WTC11 (cell line): ENCODE data around the gene UBTD1.

ENCODE experiments used
- ATF1 ChIP-seq: sonication (generic); formaldehyde crosslinking; IDR thresholded peaks from 2 replicates; pipeline ENCODE4 v1.8.1; 2023; ENCODE audit warnings: mild to moderate bottlenecking, moderate library complexity, missing genetic modification reagents
- ATF2 ChIP-seq: sonication (generic); formaldehyde crosslinking; IDR thresholded peaks from 2 replicates; pipeline ENCODE4 v1.8.1; 2022; ENCODE audit warnings: low read depth, missing genetic modification reagents, borderline replicate concordance
- CTCF ChIP-seq: fragments of 200-600 bp; IDR thresholded peaks from 2 replicates; pipeline ENCODE4 v1.8.0; 2022; ENCODE audit warnings: antibody characterized with exemption
- ESRRA ChIP-seq: sonication (generic); formaldehyde crosslinking; IDR thresholded peaks from 2 replicates; pipeline ENCODE4 v1.8.1; 2022; ENCODE audit warnings: mild to moderate bottlenecking, missing genetic modification reagents, borderline replicate concordance
- FOXP1 ChIP-seq: sonication (generic); formaldehyde crosslinking; IDR thresholded peaks from 2 replicates; pipeline ENCODE4 v1.8.0; 2022; ENCODE audit warnings: missing genetic modification reagents, mild to moderate bottlenecking, moderate library complexity, borderline replicate concordance
- FOXP4 ChIP-seq: sonication (generic); formaldehyde crosslinking; IDR thresholded peaks from 2 replicates; pipeline ENCODE4 v1.8.0; 2022; ENCODE audit warnings: mild to moderate bottlenecking, missing genetic modification reagents
- HMGXB4 ChIP-seq: sonication (generic); formaldehyde crosslinking; IDR thresholded peaks from 2 replicates; pipeline ENCODE4 v1.8.1; 2023; ENCODE audit warnings: mild to moderate bottlenecking, moderate library complexity, missing genetic modification reagents
- JAZF1 ChIP-seq: fragments of 250-450 bp; sonication (Bioruptor Pico); IDR thresholded peaks from 2 replicates; pipeline ENCODE4 v1.9.0; 2021; ENCODE audit warnings: moderate library complexity, mild to moderate bottlenecking, inconsistent platforms
- JUN ChIP-seq: sonication (generic); formaldehyde crosslinking; IDR thresholded peaks from 2 replicates; pipeline ENCODE4 v1.8.0; 2023; ENCODE audit warnings: mild to moderate bottlenecking, missing genetic modification reagents
- MAX ChIP-seq: sonication (generic); formaldehyde crosslinking; IDR thresholded peaks from 2 replicates; pipeline ENCODE4 v1.8.0; 2022; ENCODE audit warnings: mild to moderate bottlenecking, missing genetic modification reagents
- NR1H2 ChIP-seq: sonication (generic); formaldehyde crosslinking; IDR thresholded peaks from 2 replicates; pipeline ENCODE4 v1.9.0; 2021; ENCODE audit warnings: mild to moderate bottlenecking, moderate library complexity, missing genetic modification reagents
- USF2 ChIP-seq: sonication (generic); formaldehyde crosslinking; IDR thresholded peaks from 2 replicates; pipeline ENCODE4 v1.8.1; 2023; ENCODE audit warnings: mild to moderate bottlenecking, missing genetic modification reagents, moderate library complexity
- ZBTB43 ChIP-seq: sonication (generic); formaldehyde crosslinking; IDR thresholded peaks from 2 replicates; pipeline ENCODE4 v1.8.1; 2023; ENCODE audit warnings: mild to moderate bottlenecking, missing genetic modification reagents
- TF ChIP-seq, protein P1 (sequence below): fragments of 250-450 bp; sonication (Bioruptor Pico); IDR thresholded peaks from 2 replicates; pipeline ENCODE4 v1.9.0; 2021; ENCODE audit warnings: mild to moderate bottlenecking

DNA sequence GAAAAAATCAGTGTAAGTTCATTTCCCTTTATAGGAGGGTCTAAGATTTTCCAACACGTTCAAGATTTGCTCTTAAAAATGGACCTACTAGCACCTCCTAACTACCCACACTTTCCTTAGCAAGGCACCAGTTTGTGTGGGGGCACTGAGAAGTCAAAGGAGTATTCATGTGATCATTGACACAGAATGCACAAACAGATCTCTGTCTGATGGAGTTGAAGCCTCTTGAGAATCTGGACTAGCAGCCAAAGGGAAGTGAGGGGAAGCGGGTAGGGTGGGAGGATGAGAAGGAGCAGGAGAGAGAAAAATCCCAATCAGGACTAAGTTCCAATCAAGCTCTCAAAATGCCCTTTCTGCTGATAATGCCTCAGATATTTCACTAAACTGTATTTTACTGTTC, 4.6 kb upstream of the UBTD1 start:
- no peak for TF ChIP-seq CTCF
- TF ChIP-seq ATF1 (CRISPR knock-in tag) = no peak
- no peak for TF ChIP-seq ESRRA (CRISPR knock-in tag)
- no peak for TF ChIP-seq FOXP1
- no peak for TF ChIP-seq NR1H2 (CRISPR knock-in tag)
- TF ChIP-seq JAZF1 (CRISPR knock-in tag) = no peak
- no peak for TF ChIP-seq FOXP4 (CRISPR knock-in tag)
- TF ChIP-seq, protein P1, sequence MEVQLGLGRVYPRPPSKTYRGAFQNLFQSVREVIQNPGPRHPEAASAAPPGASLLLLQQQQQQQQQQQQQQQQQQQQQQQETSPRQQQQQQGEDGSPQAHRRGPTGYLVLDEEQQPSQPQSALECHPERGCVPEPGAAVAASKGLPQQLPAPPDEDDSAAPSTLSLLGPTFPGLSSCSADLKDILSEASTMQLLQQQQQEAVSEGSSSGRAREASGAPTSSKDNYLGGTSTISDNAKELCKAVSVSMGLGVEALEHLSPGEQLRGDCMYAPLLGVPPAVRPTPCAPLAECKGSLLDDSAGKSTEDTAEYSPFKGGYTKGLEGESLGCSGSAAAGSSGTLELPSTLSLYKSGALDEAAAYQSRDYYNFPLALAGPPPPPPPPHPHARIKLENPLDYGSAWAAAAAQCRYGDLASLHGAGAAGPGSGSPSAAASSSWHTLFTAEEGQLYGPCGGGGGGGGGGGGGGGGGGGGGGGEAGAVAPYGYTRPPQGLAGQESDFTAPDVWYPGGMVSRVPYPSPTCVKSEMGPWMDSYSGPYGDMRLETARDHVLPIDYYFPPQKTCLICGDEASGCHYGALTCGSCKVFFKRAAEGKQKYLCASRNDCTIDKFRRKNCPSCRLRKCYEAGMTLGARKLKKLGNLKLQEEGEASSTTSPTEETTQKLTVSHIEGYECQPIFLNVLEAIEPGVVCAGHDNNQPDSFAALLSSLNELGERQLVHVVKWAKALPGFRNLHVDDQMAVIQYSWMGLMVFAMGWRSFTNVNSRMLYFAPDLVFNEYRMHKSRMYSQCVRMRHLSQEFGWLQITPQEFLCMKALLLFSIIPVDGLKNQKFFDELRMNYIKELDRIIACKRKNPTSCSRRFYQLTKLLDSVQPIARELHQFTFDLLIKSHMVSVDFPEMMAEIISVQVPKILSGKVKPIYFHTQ = no peak
- no peak for TF ChIP-seq USF2 (CRISPR knock-in tag)
- no peak for TF ChIP-seq JUN (CRISPR knock-in tag)
- no peak for TF ChIP-seq MAX (CRISPR knock-in tag)
- no peak for TF ChIP-seq ATF2
- no peak for TF ChIP-seq HMGXB4
- no peak for TF ChIP-seq ZBTB43 (CRISPR knock-in tag)
